NT2/D1 (cell line): ENCODE results near the gene BRDT.
"Not testable (repeated sequence)": the region's sequence is repeated elsewhere in the genome, so short reads cannot be mapped to it uniquely, and the experiment has no call there.

ENCODE experiments used
- DNase-seq: peaks from one replicate; pipeline ENCODE4 v3.0.0-alpha.2; 2011; ENCODE audit warnings: low read depth, low spot score
- H3K27me3 ChIP-seq: 2 replicates; pipeline ENCODE4 v1.6.0; 2011; ENCODE audit warnings: mild to moderate bottlenecking; ENCODE audit not compliant: insufficient read length, insufficient read depth
- H3K36me3 ChIP-seq: 2 replicates; pipeline ENCODE4 v1.6.1; 2011; ENCODE audit warnings: mild to moderate bottlenecking, low read length, mixed read lengths; ENCODE audit not compliant: insufficient read depth, insufficient read length
- H3K4me1 ChIP-seq: 2 replicates; pipeline ENCODE4 v1.5.1; 2011; ENCODE audit not compliant: insufficient read depth, insufficient read length
- H3K4me3 ChIP-seq: 2 replicates; pipeline ENCODE4 v1.5.1; 2011; ENCODE audit warnings: low read depth; ENCODE audit not compliant: insufficient read length
- H3K9ac ChIP-seq: 2 replicates; pipeline ENCODE4 v1.6.0; 2011; ENCODE audit warnings: low read depth; ENCODE audit not compliant: insufficient read length
- H3K9me3 ChIP-seq: 2 replicates; pipeline ENCODE4 v1.5.1; 2011; ENCODE audit warnings: mild to moderate bottlenecking, low read length; ENCODE audit not compliant: insufficient read depth
- SUZ12 ChIP-seq: IDR thresholded peaks from 2 replicates; pipeline ENCODE4 v1.6.1; 2011; ENCODE audit not compliant: insufficient read length, insufficient read depth; ENCODE audit errors: extremely low read depth
- YY1 ChIP-seq: IDR thresholded peaks from 2 replicates; pipeline ENCODE4 v1.6.1; 2011; ENCODE audit not compliant: insufficient read length, insufficient read depth
- ZNF274 ChIP-seq: IDR thresholded peaks from 2 replicates; pipeline ENCODE4 v1.6.1; 2011; ENCODE audit warnings: mild to moderate bottlenecking, low read depth, low read length

BRDT gene

GRCh38 chr1:91993256-91993655, 44.1 kb downstream of the BRDT start:
- Histone ChIP-seq H3K4me1 (no peaks in the 10 kb centered on the region), H3K9me3 (no peaks in the 10 kb centered on the region), H3K36me3 (no peaks in the 10 kb centered on the region), H3K4me3 (no peak overlapping the region), H3K9ac (no peak overlapping the region), H3K27me3 (no peaks in the 10 kb centered on the region)
- no peak for TF ChIP-seq ZNF274
- DNase-seq: no peak

- peak; percentile 22 for DNase-seq
- Histone ChIP-seq H3K9me3 (no peaks in the 10 kb centered on the region), H3K9ac (no peak overlapping the region), H3K27me3 (no peaks in the 10 kb centered on the region), H3K4me3 (no peak overlapping the region), H3K36me3 (no peaks in the 10 kb centered on the region), H3K4me1 (no peaks in the 10 kb centered on the region)
- TF ChIP-seq SUZ12: no peak
- TF ChIP-seq ZNF274: no peak
- no peak for TF ChIP-seq YY1
Measured at GRCh38 chr1:91997607-91998195, 48.5 kb downstream of the BRDT start.

GRCh38 chr1:92004129-92004528, 54.9 kb downstream of the BRDT start:
- Histone ChIP-seq H3K27me3 (no peaks in the 10 kb centered on the region), H3K9ac (no peak overlapping the region), H3K4me1 (no peaks in the 10 kb centered on the region), H3K9me3 (no peaks in the 10 kb centered on the region), H3K36me3 (no peaks in the 10 kb centered on the region), H3K4me3 (no peak overlapping the region)
- no peak for DNase-seq
- TF ChIP-seq ZNF274: no peak
- no peak for TF ChIP-seq SUZ12
- no peak for TF ChIP-seq YY1

GRCh38 chr1:92013923-92014322, 64.7 kb downstream of the BRDT start:
- H3K36me3 ChIP-seq: no peaks in the 10 kb centered on the region
- H3K9me3 ChIP-seq: no peaks in the 10 kb centered on the region
- H3K4me3 ChIP-seq: no peak overlapping the region
- no peaks in the 10 kb centered on the region for H3K4me1 ChIP-seq
- no peaks in the 10 kb centered on the region for H3K27me3 ChIP-seq
- DNase-seq: no peak
- TF ChIP-seq SUZ12: no peak
- TF ChIP-seq YY1: no peak
- TF ChIP-seq ZNF274: no peak
- H3K9ac ChIP-seq: no peak overlapping the region

- Histone ChIP-seq H3K4me1 (no peaks in the 10 kb centered on the region), H3K9me3 (no peaks in the 10 kb centered on the region), H3K4me3 (no peak overlapping the region), H3K9ac (no peak overlapping the region), H3K36me3 (no peaks in the 10 kb centered on the region), H3K27me3 (no peaks in the 10 kb centered on the region)
- no peak for TF ChIP-seq YY1
- TF ChIP-seq ZNF274: no peak
- TF ChIP-seq SUZ12: no peak
- no peak for DNase-seq
Measured at GRCh38 chr1:92016720-92017316, 67.6 kb downstream of the BRDT start.

GRCh38 chr1:92017656-92018055, 68.5 kb downstream of the BRDT start:
- Histone ChIP-seq H3K4me1 (no peaks in the 10 kb centered on the region), H3K36me3 (no peaks in the 10 kb centered on the region), H3K4me3 (no peak overlapping the region), H3K27me3 (no peaks in the 10 kb centered on the region), H3K9ac (no peak overlapping the region), H3K9me3 (no peaks in the 10 kb centered on the region)
- TF ChIP-seq ZNF274 (no peak), SUZ12 (no peak), YY1 (no peak)
- no peak for DNase-seq

- H3K9ac ChIP-seq, H3K4me1 ChIP-seq, DNase-seq, H3K36me3 ChIP-seq, H3K4me3 ChIP-seq: not testable (repeated sequence)
- Histone ChIP-seq H3K27me3 (peaks cover 12% of the 10 kb centered on the region), H3K9me3 (peaks cover 13% of the 10 kb centered on the region)
Measured at GRCh38 chr1:92026042-92026441, 76.8 kb downstream of the BRDT start.
